Measurements from ENCODE around the gene GASK1A. TPM values are rescaled to one million over a fixed set of nuclear protein-coding genes. Genes with fewer than 3 reads are reported as not detected.

GASK1A gene
- total RNA-seq, 1 experiment from 2014 or later, result not detected

GRCh38 chr3:43022121-43022520, 43.0 kb downstream of the GASK1A start:
- BruUV-seq (replicated peaks), result no TSS peak
- Histone ChIP-seq H3K4me3 (no peak overlapping the region), H3K9me3 (ENCODE audit: insufficient read depth, low read depth) (no peaks in the 10 kb centered on the region), H3K4me2 (no peak overlapping the region), H4K20me1 (ENCODE audit: insufficient read depth) (no peaks in the 10 kb centered on the region), H3K79me2 (ENCODE audit: low read depth) (no peaks in the 10 kb centered on the region), H3K27ac (no peak overlapping the region), H3K4me1 (replicated peaks; ENCODE audit: insufficient read depth) (peaks cover 38% of the 10 kb centered on the region), H3K36me3 (ENCODE audit: low read depth) (no peaks in the 10 kb centered on the region), H2AFZ (no peak overlapping the region), H3F3A (ENCODE audit: insufficient read depth, low read depth) (peaks cover 4% of the 10 kb centered on the region; the same call in 1 of the 2 replicates), H3K9me2 (ENCODE audit: insufficient read depth) (no peaks in the 10 kb centered on the region), H3K27me3 (ENCODE audit: insufficient read depth, low read depth) (no peaks in the 10 kb centered on the region)
- intact Hi-C loops (cut with micrococcal nuclease; ENCODE audit: unreplicated experiment), result no loop called here
- no peak for TF ChIP-seq EZH2 (IDR thresholded peaks at IDR 0.05; ENCODE audit: low read depth)
- TF ChIP-seq, protein P1, sequence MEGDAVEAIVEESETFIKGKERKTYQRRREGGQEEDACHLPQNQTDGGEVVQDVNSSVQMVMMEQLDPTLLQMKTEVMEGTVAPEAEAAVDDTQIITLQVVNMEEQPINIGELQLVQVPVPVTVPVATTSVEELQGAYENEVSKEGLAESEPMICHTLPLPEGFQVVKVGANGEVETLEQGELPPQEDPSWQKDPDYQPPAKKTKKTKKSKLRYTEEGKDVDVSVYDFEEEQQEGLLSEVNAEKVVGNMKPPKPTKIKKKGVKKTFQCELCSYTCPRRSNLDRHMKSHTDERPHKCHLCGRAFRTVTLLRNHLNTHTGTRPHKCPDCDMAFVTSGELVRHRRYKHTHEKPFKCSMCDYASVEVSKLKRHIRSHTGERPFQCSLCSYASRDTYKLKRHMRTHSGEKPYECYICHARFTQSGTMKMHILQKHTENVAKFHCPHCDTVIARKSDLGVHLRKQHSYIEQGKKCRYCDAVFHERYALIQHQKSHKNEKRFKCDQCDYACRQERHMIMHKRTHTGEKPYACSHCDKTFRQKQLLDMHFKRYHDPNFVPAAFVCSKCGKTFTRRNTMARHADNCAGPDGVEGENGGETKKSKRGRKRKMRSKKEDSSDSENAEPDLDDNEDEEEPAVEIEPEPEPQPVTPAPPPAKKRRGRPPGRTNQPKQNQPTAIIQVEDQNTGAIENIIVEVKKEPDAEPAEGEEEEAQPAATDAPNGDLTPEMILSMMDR (conservative IDR thresholded peaks at IDR 0.05), result no peak
- ChIA-PET CTCF (no interaction called here), POLR2A (ENCODE audit: unreplicated experiment) (no interaction called here)
- no peak for DNase-seq

GRCh38 chr3:43023066-43023465, 44.0 kb downstream of the GASK1A start:
- BruUV-seq (replicated peaks), result no TSS peak
- no peak overlapping the region for H3K4me2 ChIP-seq
- no peaks in the 10 kb centered on the region for H3K27me3 ChIP-seq (ENCODE audit: insufficient read depth, low read depth)
- H4K20me1 ChIP-seq (ENCODE audit: insufficient read depth), result no peaks in the 10 kb centered on the region
- TF ChIP-seq EZH2 (IDR thresholded peaks at IDR 0.05; ENCODE audit: low read depth), result no peak
- TF ChIP-seq, protein P1 (conservative IDR thresholded peaks at IDR 0.05), result no peak
- no peaks in the 10 kb centered on the region for H3K79me2 ChIP-seq (ENCODE audit: low read depth)
- H3F3A ChIP-seq (ENCODE audit: insufficient read depth, low read depth), result peaks cover 4% of the 10 kb centered on the region; the same call in 1 of the 2 replicates
- H3K9me3 ChIP-seq (ENCODE audit: insufficient read depth, low read depth), result no peaks in the 10 kb centered on the region
- intact Hi-C loops (cut with micrococcal nuclease; ENCODE audit: unreplicated experiment), result no loop called here
- H2AFZ ChIP-seq, result no peak overlapping the region
- H3K9me2 ChIP-seq (ENCODE audit: insufficient read depth), result no peaks in the 10 kb centered on the region
- H3K4me1 ChIP-seq (replicated peaks; ENCODE audit: insufficient read depth), result peaks cover 46% of the 10 kb centered on the region
- no peak for DNase-seq
- ChIA-PET POLR2A (ENCODE audit: unreplicated experiment) (no interaction called here), CTCF (no interaction called here)
- H3K27ac ChIP-seq, result no peak overlapping the region
- no peak overlapping the region for H3K4me3 ChIP-seq
- no peaks in the 10 kb centered on the region for H3K36me3 ChIP-seq (ENCODE audit: low read depth)

DNA sequence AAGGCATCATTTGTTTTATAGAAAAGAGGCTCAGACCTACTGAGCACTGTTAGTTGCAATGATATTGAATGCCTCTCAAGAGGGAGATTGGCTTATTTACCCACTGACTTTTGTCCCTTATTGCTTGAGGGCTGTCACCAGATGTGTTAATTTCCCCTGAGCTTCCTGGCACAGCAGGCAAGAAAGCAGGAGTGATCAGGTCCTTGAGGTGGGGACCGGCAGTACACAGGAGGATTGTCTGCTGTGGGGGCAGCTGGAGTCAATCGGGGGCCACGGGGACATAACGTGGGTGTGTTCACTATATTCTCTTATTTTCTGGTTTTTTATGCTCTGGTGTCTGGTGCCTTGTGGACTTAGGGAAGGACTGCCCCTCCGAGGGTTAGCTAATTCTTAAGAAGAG, 44.6 kb downstream of the GASK1A start:
- H3K4me3 ChIP-seq, result no peak overlapping the region
- H3K4me1 ChIP-seq (replicated peaks; ENCODE audit: insufficient read depth), result peaks cover 52% of the 10 kb centered on the region
- H4K20me1 ChIP-seq (ENCODE audit: insufficient read depth), result no peaks in the 10 kb centered on the region
- H3K9me2 ChIP-seq (ENCODE audit: insufficient read depth), result no peaks in the 10 kb centered on the region
- H3K36me3 ChIP-seq (ENCODE audit: low read depth), result no peaks in the 10 kb centered on the region
- intact Hi-C loops (cut with micrococcal nuclease; ENCODE audit: unreplicated experiment), result no loop called here
- peaks cover 4% of the 10 kb centered on the region; the same call in 1 of the 2 replicates for H3F3A ChIP-seq (ENCODE audit: insufficient read depth, low read depth)
- no TSS peak for BruUV-seq (replicated peaks)
- no peak for DNase-seq
- ChIA-PET POLR2A (ENCODE audit: unreplicated experiment) (interaction anchor here (0.8 kb wide), 1 partner anchor 12 kb away, joined by 8 read pairs; no protein-coding TSS in a partner anchor), CTCF (no interaction called here)
- H3K27me3 ChIP-seq (ENCODE audit: insufficient read depth, low read depth), result no peaks in the 10 kb centered on the region
- no peak overlapping the region for H3K4me2 ChIP-seq
- TF ChIP-seq, protein P1 (conservative IDR thresholded peaks at IDR 0.05), result no peak
- no peak for TF ChIP-seq EZH2 (IDR thresholded peaks at IDR 0.05; ENCODE audit: low read depth)
- no peak overlapping the region for H2AFZ ChIP-seq
- H3K27ac ChIP-seq, result no peak overlapping the region
- no peaks in the 10 kb centered on the region for H3K79me2 ChIP-seq (ENCODE audit: low read depth)
- no peaks in the 10 kb centered on the region for H3K9me3 ChIP-seq (ENCODE audit: insufficient read depth, low read depth)

Measured in PC-9 (cell line).